Activated naive CD4-positive, alpha-beta T cell treated with anti-CD3 and anti-CD28 coated beads for 36 hours (primary cell): Measurements from ENCODE around the gene USP3. TPM values are rescaled to one million over a fixed set of nuclear protein-coding genes. Genes with fewer than 3 reads are reported as not detected.

ENCODE experiments used
- CTCF ChIA-PET: fragments of 350-600 bp; sonication (Branson Sonifier 250); formaldehyde crosslinking; loops from one replicate; lab custom pipeline; 2021; ENCODE audit warnings: antibody characterized with exemption; lab: Charles Lee
- DNase-seq: peaks from one replicate; pipeline ENCODE4 v3.0.0-alpha.2; 2020
- H3K27ac Mint-ChIP-seq: one replicate; pipeline ENCODE4 v1.8.0; 2021; ENCODE audit warnings: mild to moderate bottlenecking, mixed read lengths
- H3K27me3 Mint-ChIP-seq: one replicate; pipeline ENCODE4 v1.8.0; 2021; ENCODE audit warnings: low read depth, mixed read lengths
- H3K36me3 Mint-ChIP-seq: one replicate; pipeline ENCODE4 v1.8.0; 2021; ENCODE audit warnings: low read depth, mixed read lengths
- H3K4me1 Mint-ChIP-seq: one replicate; pipeline ENCODE4 v1.8.0; 2021; ENCODE audit warnings: low read depth, mixed read lengths
- H3K4me3 Mint-ChIP-seq: one replicate; pipeline ENCODE4 v1.8.0; 2021; ENCODE audit warnings: mild to moderate bottlenecking, moderate library complexity, mixed read lengths
- H3K9me3 Mint-ChIP-seq: one replicate; pipeline ENCODE4 v1.8.0; 2021; ENCODE audit warnings: mixed read lengths
- intact Hi-C: fragments of 100-400 bp; cut with micrococcal nuclease; formaldehyde crosslinking; loops from one replicate; pipeline ENCODE4 v1.15.1; 2023
- total RNA-seq, 2 experiments: library from RNA; stranded (reverse); gene quantifications; one replicate each; pipeline ENCODE4 v1.2.3, GENCODE V29; 2021

USP3 gene
- total RNA-seq, 2 experiments from 2014 or later = 49.9 to 52.2 TPM

- CTCF ChIA-PET = interaction anchor here (1.0 to 2.5 kb wide), 7 partner anchors 12 to 91 kb away, joined by 3 to 13 read pairs (median 4); no protein-coding TSS in a partner anchor
- Mint-ChIP-seq H3K27ac (peak overlapping the region; percentile 57), H3K9me3 (no peaks in the 10 kb centered on the region)
Measured at GRCh38 chr15:63507878-63508818, 3.8 kb downstream of the USP3 start.

GRCh38 chr15:63509056-63509954 is 4.9 kb downstream of the USP3 start:
- Mint-ChIP-seq H3K36me3 (no peaks in the 10 kb centered on the region), H3K4me3 (peak overlapping the region; percentile 69), H3K27ac (peak overlapping the region; percentile 85), H3K4me1 (peaks cover 77% of the 10 kb centered on the region), H3K27me3 (no peaks in the 10 kb centered on the region), H3K9me3 (no peaks in the 10 kb centered on the region)
- CTCF ChIA-PET = interaction anchor here (1.0 to 2.0 kb wide), 11 partner anchors 10 to 559 kb away, joined by 3 to 8 read pairs (median 4); no protein-coding TSS in a partner anchor
- intact Hi-C loops = loop anchor here (10.0 kb wide), 1 partner anchor 1115 kb away; no protein-coding TSS in a partner anchor
- no peak for DNase-seq

More at GRCh38 chr15:63507878-63508818, 3.8 kb downstream of the USP3 start:
- peak; percentile 26 for DNase-seq
- intact Hi-C loops = loop anchor here (2.0 to 10.0 kb wide), 2 partner anchors 325 to 1117 kb away; partner anchors contain the start of gene HERC1
- no peaks in the 10 kb centered on the region for H3K27me3 Mint-ChIP-seq
- no peaks in the 10 kb centered on the region for H3K36me3 Mint-ChIP-seq
- H3K4me3 Mint-ChIP-seq = no peak overlapping the region
- peaks cover 74% of the 10 kb centered on the region for H3K4me1 Mint-ChIP-seq

GRCh38 chr15:63509955-63510940 is 5.9 kb downstream of the USP3 start:
- peak overlapping the region; percentile 69 for H3K4me3 Mint-ChIP-seq
- H3K36me3 Mint-ChIP-seq = no peaks in the 10 kb centered on the region
- peaks cover 86% of the 10 kb centered on the region for H3K4me1 Mint-ChIP-seq
- H3K9me3 Mint-ChIP-seq = no peaks in the 10 kb centered on the region
- H3K27ac Mint-ChIP-seq = peak overlapping the region; percentile 85
- no peaks in the 10 kb centered on the region for H3K27me3 Mint-ChIP-seq
- DNase-seq = no peak
- intact Hi-C loops = loop anchor here (1.0 to 10.0 kb wide), 3 partner anchors 9 to 1115 kb away; no protein-coding TSS in a partner anchor
- CTCF ChIA-PET = interaction anchor here (0.6 to 2.0 kb wide), 14 partner anchors 9 to 558 kb away, joined by 3 to 8 read pairs (median 4); no protein-coding TSS in a partner anchor

GRCh38 chr15:63512148-63512547 is 7.8 kb downstream of the USP3 start:
- intact Hi-C loops = no loop called here
- H3K27me3 Mint-ChIP-seq = no peaks in the 10 kb centered on the region
- peaks cover 89% of the 10 kb centered on the region for H3K4me1 Mint-ChIP-seq
- H3K9me3 Mint-ChIP-seq = no peaks in the 10 kb centered on the region
- CTCF ChIA-PET = interaction anchor here (0.7 to 1.3 kb wide), 2 partner anchors 25 to 36 kb away, joined by 4 to 5 read pairs; no protein-coding TSS in a partner anchor
- DNase-seq = no peak
- H3K4me3 Mint-ChIP-seq = peak overlapping the region; percentile 47
- H3K36me3 Mint-ChIP-seq = no peaks in the 10 kb centered on the region
- peak overlapping the region; percentile 74 for H3K27ac Mint-ChIP-seq

- intact Hi-C loops = no loop called here
- no peaks in the 10 kb centered on the region for H3K36me3 Mint-ChIP-seq
- CTCF ChIA-PET = interaction anchor here (0.7 to 2.1 kb wide), 4 partner anchors 23 to 86 kb away, joined by 4 to 6 read pairs (median 4); no protein-coding TSS in a partner anchor
- DNase-seq = no peak
- peaks cover 88% of the 10 kb centered on the region for H3K4me1 Mint-ChIP-seq
- H3K9me3 Mint-ChIP-seq = no peaks in the 10 kb centered on the region
- peak overlapping the region; percentile 48 for H3K27ac Mint-ChIP-seq
- H3K4me3 Mint-ChIP-seq = no peak overlapping the region
- no peaks in the 10 kb centered on the region for H3K27me3 Mint-ChIP-seq
Measured at GRCh38 chr15:63513271-63513670, 8.9 kb downstream of the USP3 start.

GRCh38 chr15:63513728-63514127 is 9.3 kb downstream of the USP3 start:
- CTCF ChIA-PET = interaction anchor here (0.7 to 2.1 kb wide), 5 partner anchors 16 to 769 kb away, joined by 3 to 6 read pairs (median 4); no protein-coding TSS in a partner anchor

GRCh38 chr15:63514531-63514943 is 10.1 kb downstream of the USP3 start:
- peak overlapping the region; percentile 30 for H3K4me3 Mint-ChIP-seq
- intact Hi-C loops = no loop called here
- H3K27ac Mint-ChIP-seq = peak overlapping the region; percentile 51
- no peaks in the 10 kb centered on the region for H3K36me3 Mint-ChIP-seq
- peaks cover 88% of the 10 kb centered on the region for H3K4me1 Mint-ChIP-seq
- no peaks in the 10 kb centered on the region for H3K27me3 Mint-ChIP-seq
- CTCF ChIA-PET = interaction anchor here (0.8 to 2.1 kb wide), 3 partner anchors 9 to 85 kb away, joined by 4 to 6 read pairs (median 5); no protein-coding TSS in a partner anchor
- DNase-seq = no peak
- no peaks in the 10 kb centered on the region for H3K9me3 Mint-ChIP-seq

More at GRCh38 chr15:63513728-63514127, 9.3 kb downstream of the USP3 start:
- no peaks in the 10 kb centered on the region for H3K36me3 Mint-ChIP-seq
- H3K27me3 Mint-ChIP-seq = no peaks in the 10 kb centered on the region
- no peaks in the 10 kb centered on the region for H3K9me3 Mint-ChIP-seq
- intact Hi-C loops = no loop called here
- no peak overlapping the region for H3K27ac Mint-ChIP-seq
- no peak for DNase-seq
- peak overlapping the region; percentile 16 for H3K4me3 Mint-ChIP-seq
- peaks cover 88% of the 10 kb centered on the region for H3K4me1 Mint-ChIP-seq

GRCh38 chr15:63517202-63517601 is 12.8 kb downstream of the USP3 start:
- intact Hi-C loops = no loop called here
- Mint-ChIP-seq H3K4me3 (no peak overlapping the region), H3K4me1 (peaks cover 86% of the 10 kb centered on the region), H3K36me3 (no peaks in the 10 kb centered on the region), H3K27ac (peak overlapping the region; percentile 46), H3K9me3 (no peaks in the 10 kb centered on the region), H3K27me3 (no peaks in the 10 kb centered on the region)
- CTCF ChIA-PET = interaction anchor here (2.5 kb wide), 1 partner anchor 11 kb away, joined by 8 read pairs; no protein-coding TSS in a partner anchor
- no peak for DNase-seq

GRCh38 chr15:63517628-63518027 is 13.2 kb downstream of the USP3 start:
- H3K27ac Mint-ChIP-seq = peak overlapping the region; percentile 46

GRCh38 chr15:63519041-63519440 is 14.6 kb downstream of the USP3 start:
- H3K36me3 Mint-ChIP-seq = no peaks in the 10 kb centered on the region
- no peak overlapping the region for H3K27ac Mint-ChIP-seq
- H3K4me3 Mint-ChIP-seq = no peak overlapping the region
- peaks cover 87% of the 10 kb centered on the region for H3K4me1 Mint-ChIP-seq
- DNase-seq = no peak
- CTCF ChIA-PET = interaction anchor here (0.7 to 2.5 kb wide), 5 partner anchors 9 to 244 kb away, joined by 3 to 8 read pairs (median 6); no protein-coding TSS in a partner anchor
- no peaks in the 10 kb centered on the region for H3K9me3 Mint-ChIP-seq
- intact Hi-C loops = loop anchor here (1.0 kb wide), 1 partner anchor 9 kb away; no protein-coding TSS in a partner anchor
- no peaks in the 10 kb centered on the region for H3K27me3 Mint-ChIP-seq

More at GRCh38 chr15:63517628-63518027, 13.2 kb downstream of the USP3 start:
- DNase-seq = no peak
- CTCF ChIA-PET = interaction anchor here (2.5 kb wide), 1 partner anchor 12 kb away, joined by 8 read pairs; no protein-coding TSS in a partner anchor
- Mint-ChIP-seq H3K4me1 (peaks cover 86% of the 10 kb centered on the region), H3K27me3 (no peaks in the 10 kb centered on the region), H3K9me3 (no peaks in the 10 kb centered on the region), H3K4me3 (peak overlapping the region; percentile 11), H3K36me3 (no peaks in the 10 kb centered on the region)
- intact Hi-C loops = no loop called here
